ENCODE measurements around the gene DAW1.

DAW1 gene

GRCh38 chr2:227856697-227857096 lies 14.7 kb upstream of the DAW1 start:
- H3K4me3 ChIP-seq (ENCODE audit: low read depth, low read length): no peak overlapping the region
- DNase-seq (ENCODE audit: low read depth): peak; percentile 85

- H3K4me3 ChIP-seq (ENCODE audit: low read depth, low read length): no peak overlapping the region
- DNase-seq (ENCODE audit: low read depth): no peak
Measured at GRCh38 chr2:227860221-227860641, 11.2 kb upstream of the DAW1 start.

- no peak for DNase-seq (ENCODE audit: low read depth)
- no peak overlapping the region for H3K4me3 ChIP-seq (ENCODE audit: low read depth, low read length)
Measured at GRCh38 chr2:227861011-227861410, 10.4 kb upstream of the DAW1 start.

DNA sequence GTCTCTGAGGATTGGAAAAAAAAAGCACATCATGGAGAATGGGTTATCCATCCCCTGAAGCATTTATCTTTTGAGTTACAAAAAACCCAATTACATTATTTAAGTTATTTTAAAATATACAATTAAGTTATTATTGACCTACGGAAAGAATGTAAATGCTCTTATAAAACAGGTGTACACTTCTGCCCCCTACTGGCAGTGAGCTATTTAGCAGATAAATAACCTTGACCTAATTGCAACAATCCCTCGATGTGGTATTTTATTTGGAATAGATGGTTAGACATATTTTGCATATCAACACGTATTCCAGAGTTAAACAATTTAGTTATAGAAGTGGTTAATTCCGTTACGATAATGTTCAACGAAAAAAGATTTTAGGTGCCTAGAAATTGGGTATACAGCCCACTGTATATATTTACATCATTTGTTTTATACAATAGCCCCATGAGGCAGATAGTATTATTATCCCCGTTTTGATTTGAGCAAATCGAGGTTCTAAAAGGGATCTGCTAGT lies 9.1 kb upstream of the DAW1 start:
- H3K4me3 ChIP-seq (ENCODE audit: low read depth, low read length): no peak overlapping the region
- DNase-seq (ENCODE audit: low read depth): no peak

DNA sequence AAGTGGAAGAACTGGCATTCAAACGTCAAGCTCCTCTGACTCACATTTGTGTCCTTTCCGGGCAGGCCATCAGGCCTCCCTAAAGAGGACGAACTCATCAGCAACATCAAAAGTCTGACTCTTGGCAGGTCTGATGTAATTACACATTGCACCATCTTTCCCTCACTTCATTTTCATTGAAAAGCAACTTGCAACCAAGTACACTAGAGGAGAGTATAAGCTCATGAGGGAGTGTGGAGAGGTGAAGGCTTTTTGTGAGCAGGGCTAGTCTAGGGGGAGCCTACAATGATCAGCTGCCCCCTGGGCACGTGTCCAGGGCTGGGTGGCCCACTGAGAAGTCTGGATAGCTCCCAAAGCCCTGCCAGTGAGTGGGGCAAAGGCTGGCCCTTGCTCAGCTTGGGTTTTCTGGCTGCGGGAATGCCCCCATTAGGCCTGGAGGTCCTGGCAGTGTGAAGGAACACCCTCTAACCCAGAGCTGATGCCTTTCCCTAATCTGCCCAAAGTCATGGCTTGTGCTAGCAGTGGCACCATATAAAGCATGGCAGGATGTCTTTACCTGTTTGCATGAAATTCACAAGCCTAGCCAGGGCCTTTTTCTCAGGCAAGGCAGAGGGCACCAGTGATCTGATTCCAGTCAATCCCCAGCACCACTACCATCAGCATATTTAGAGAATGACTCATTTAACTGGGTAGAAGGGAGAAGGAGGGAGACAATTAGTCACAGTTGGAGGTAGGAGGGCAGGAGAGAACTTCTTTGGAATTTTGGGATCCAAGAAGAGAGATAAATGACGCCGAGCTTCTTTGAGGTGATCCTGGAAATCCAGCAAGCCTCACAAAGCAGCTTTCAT lies 8.5 kb upstream of the DAW1 start:
- no peak overlapping the region for H3K4me3 ChIP-seq (ENCODE audit: low read depth, low read length)
- DNase-seq (ENCODE audit: low read depth): peak; percentile 96

DNA sequence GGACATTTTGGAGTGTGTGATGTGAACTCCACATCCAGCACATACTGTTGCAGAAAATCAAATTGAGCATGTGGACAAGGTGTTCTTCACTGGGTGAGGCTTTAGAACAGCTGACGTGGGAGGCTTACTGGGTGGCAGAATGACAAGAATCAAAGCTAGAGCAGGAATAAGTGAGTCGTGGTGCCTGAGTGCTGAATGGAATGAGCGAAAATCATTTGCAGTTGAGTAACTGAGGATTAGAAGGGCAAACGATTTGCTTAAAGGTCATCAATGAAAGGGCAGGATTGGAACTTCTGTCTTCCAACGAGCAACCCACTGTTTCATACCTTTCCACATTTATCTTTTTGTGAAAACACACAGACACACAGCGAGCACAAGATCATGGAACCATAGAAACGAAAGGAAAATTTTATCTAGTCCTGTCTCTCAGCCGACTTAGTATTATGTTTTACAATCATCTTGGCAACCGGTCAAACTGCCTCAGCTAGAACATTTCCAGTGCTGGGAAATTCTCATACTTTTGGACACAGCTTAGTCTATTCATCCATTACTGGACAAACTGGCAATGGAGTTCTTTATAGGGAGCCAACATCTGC lies 7.2 kb upstream of the DAW1 start:
- no peak overlapping the region for H3K4me3 ChIP-seq (ENCODE audit: low read depth, low read length)
- DNase-seq (ENCODE audit: low read depth): peak; percentile 59

GRCh38 chr2:227865291-227865690 lies 6.1 kb upstream of the DAW1 start:
- no peak overlapping the region for H3K4me3 ChIP-seq (ENCODE audit: low read depth, low read length)
- no peak for DNase-seq (ENCODE audit: low read depth)

GRCh38 chr2:227867386-227867785 lies 4.0 kb upstream of the DAW1 start:
- DNase-seq (ENCODE audit: low read depth): no peak
- no peak overlapping the region for H3K4me3 ChIP-seq (ENCODE audit: low read depth, low read length)

DNA sequence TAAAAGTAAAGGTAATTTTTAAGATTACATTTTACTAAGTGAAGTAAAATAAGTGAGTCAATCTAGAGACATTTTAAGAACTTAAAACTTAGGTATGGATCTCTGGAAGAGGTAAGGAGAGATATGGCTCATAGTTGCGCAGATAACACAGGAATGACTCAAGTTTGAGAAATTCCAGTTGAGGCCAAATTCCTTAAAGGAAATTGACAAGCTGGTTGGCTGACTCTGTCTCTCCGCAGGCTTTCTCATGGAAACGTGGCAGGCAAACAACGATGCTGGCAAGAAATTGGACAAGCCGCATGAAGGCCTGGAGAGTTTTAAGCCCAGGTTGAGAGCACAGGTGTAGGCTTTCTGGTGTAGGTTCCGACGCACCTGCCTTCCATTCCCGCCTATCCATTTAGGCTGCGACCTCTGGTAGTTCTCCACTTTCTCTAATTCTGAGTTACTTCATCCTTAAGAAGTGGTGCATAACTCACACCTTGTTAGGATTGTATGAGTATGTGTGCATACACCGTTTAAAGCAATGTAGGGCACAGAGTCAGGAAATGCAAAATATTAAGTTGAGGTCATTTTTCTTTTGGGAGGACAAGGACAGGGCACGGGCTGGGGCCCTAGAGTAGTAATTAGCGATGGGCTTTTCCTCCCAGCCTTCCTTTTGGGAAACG lies 589 bp upstream of the DAW1 start:
- no peak for DNase-seq (ENCODE audit: low read depth)
- peak overlapping the region; percentile 43 for H3K4me3 ChIP-seq (ENCODE audit: low read depth, low read length)

GRCh38 chr2:227872676-227873075 lies 1.2 kb downstream of the DAW1 start:
- no peak for DNase-seq (ENCODE audit: low read depth)
- no peak overlapping the region for H3K4me3 ChIP-seq (ENCODE audit: low read depth, low read length)

GRCh38 chr2:227876300-227876801 lies 4.9 kb downstream of the DAW1 start:
- no peak for DNase-seq (ENCODE audit: low read depth)
- H3K4me3 ChIP-seq (ENCODE audit: low read depth, low read length): no peak overlapping the region

GRCh38 chr2:227877421-227878310 lies 6.2 kb downstream of the DAW1 start:
- no peak for DNase-seq (ENCODE audit: low read depth)
- no peak overlapping the region for H3K4me3 ChIP-seq (ENCODE audit: low read depth, low read length)

GRCh38 chr2:227880460-227880859 lies 9.0 kb downstream of the DAW1 start:
- no peak for DNase-seq (ENCODE audit: low read depth)
- H3K4me3 ChIP-seq (ENCODE audit: low read depth, low read length): no peak overlapping the region

- H3K4me3 ChIP-seq (ENCODE audit: low read depth, low read length): no peak overlapping the region
- DNase-seq (ENCODE audit: low read depth): no peak
Measured at GRCh38 chr2:227881866-227882517, 10.6 kb downstream of the DAW1 start.

GRCh38 chr2:227884511-227884947 lies 13.1 kb downstream of the DAW1 start:
- DNase-seq (ENCODE audit: low read depth): no peak
- no peak overlapping the region for H3K4me3 ChIP-seq (ENCODE audit: low read depth, low read length)

DNA sequence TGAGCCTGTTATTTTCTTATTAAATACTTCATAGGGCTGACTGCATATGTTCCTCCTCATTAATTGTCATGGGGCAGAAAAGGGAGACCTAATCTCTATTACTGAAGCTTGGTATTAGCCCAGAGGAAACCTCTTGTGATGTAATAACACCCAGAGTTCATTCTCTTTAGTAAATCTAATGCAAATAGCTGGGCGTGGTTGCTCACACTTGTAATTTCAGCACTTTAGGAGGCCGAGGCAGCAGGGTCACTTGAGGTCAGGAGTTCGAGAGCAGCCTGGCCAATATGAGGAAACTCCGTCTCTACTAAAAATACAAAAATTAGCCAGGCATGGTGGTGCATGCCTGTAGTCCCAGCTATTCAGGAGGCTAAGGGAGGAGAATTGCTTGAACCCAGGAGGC lies 14.7 kb downstream of the DAW1 start:
- DNase-seq (ENCODE audit: low read depth): no peak
- no peak overlapping the region for H3K4me3 ChIP-seq (ENCODE audit: low read depth, low read length)

- H3K4me3 ChIP-seq (ENCODE audit: low read depth, low read length): no peak overlapping the region
- no peak for DNase-seq (ENCODE audit: low read depth)
Measured at GRCh38 chr2:227888289-227888688, 16.9 kb downstream of the DAW1 start.

DNA sequence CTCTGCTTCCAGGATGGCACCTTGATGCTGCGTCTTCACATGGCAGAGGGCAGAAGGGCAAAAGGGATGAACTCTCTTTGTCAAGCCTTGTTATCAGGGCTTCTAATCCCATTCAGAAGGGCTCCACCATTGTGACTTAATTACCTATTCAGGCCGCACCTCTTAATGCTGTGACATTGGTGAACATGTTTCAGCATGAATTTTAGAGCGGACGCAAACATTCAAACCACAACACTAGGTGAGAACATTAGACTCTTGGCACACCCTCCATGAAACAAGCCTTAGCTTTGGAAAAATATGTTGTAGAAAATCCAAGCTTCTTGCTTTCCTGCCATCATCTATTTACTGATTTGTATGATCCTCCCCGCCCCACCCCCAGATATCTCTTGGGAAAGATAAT lies 17.9 kb downstream of the DAW1 start:
- H3K4me3 ChIP-seq (ENCODE audit: low read depth, low read length): no peak overlapping the region
- no peak for DNase-seq (ENCODE audit: low read depth)
